HG02759 (cell line): Measurements from ENCODE around the gene HOXA5.

ENCODE experiments used
- ATAC-seq: cut with Tn5 transposase; IDR thresholded peaks from one replicate; pipeline ENCODE4 v1.9.1; 2021; ENCODE audit warnings: mild to moderate bottlenecking, moderate library complexity; ENCODE audit not compliant: unreplicated experiment

The HOXA5 gene

GRCh38 chr7:27143023-27143949 lies at the start of gene HOXA5:
TSS of gene HOXA5 (minus strand) at chr7:27143681. CDS start at chr7:27143607, 74 bp downstream.
- ATAC-seq: no peak

- no peak for ATAC-seq
Observed at GRCh38 chr7:27192546-27193334, 49.3 kb upstream of the HOXA5 start.

DNA sequence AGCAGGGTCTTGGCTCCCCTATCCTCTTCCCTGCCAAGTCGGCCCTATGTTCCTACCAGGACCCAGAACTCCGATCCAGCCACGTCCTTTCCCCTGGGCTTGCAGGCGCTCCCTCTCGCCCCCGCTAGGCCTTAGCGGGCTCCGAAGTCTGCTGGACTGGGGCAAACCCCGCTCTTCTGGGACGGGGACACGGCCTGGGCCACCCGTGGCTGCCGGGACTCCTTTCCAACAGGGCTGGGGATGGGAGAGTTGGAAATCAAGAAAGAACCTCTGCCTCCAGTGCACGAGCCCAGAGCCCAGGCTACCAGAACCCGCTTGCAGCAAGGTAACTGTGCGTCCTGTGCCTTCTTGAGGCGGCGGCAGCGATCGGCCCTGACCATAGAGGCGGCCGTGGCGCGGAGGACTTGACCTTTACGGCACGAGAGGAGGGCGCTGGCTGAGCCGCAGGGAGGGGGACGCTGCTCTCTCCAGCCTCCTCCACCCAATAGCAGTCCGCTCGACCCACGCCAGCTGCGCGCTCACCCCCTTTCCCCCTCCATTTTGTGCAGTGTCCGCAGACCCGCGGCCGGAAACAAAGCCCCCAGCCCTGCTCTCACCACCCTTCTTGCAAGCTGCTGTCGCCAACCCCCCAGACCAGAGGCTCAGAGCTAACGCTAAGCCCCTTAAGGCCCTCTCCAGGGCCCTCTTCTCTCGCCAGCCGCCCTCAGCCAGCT lies 48.5 kb upstream of the HOXA5 start:
- ATAC-seq: no peak

GRCh38 chr7:27191161-27191731 lies 47.8 kb upstream of the HOXA5 start:
- no peak for ATAC-seq

DNA sequence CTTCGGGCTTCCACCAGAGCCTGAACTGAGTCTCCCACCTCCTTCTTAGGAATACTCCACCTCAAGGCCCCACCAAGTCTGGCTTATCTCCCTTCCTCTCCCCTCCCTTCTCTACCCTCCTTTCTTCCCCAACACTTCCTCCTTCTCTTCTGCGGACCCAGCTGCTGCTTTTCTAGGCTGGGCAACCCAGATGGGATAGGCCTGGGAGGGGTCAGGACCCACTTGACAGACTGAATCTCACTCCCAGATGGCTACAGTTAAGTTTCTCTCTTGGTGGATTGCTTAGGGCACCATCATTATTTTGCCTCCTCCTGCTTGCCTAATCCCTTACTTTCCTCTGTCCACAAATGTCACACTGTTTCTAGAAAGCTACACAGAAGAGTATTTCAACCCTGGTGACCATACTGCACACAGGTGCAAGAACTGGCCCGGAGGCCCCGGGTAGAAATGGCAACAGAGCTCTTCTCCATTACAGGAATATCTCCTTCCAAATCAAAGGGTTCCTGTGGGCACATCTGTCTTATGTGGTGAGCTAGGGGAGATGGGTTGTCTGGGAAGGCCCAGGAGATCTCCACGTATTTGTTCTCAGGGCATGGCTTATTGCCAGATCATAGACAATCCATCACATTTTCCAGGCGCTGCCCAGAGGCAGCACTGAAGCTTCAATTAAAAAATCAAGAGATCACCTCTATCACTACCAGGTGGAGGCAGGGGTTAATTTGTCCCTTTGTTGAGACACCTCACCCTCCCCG lies 46.7 kb upstream of the HOXA5 start:
- ATAC-seq: no peak

DNA sequence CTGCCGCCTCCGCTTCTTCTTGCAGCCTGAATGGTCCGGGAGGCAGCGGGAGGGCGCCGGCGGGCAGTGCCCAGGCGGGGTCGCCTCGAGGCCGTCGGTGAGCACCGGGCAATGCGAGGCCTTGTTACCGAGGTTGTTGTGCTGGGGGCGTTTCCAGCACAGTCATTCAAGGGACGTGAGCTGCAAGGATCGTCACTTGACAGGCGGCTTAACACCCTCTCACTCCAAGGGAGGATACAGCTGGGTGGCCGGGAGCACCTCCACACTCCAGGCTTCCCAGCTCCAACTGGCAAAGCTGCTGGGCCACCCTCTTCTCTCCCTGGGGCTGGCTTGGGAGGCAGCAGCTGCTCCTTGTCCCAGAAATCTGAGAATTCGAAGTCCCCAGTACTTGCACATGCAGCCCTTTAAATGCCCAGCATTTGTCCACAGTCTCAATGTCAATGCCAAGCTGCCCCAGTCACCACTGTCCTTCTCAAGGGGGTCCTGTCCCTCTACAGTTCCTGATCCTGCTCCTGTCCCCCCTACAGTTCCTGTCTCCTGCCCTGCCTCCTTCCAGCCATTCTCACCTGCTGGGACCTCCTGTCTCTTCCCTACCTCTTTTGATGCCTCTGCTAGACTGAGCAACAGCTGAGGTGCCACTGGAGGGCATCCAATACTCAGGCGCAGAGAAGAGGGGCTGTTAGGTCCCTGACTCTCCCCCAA lies 46.0 kb upstream of the HOXA5 start:
- no peak for ATAC-seq

DNA sequence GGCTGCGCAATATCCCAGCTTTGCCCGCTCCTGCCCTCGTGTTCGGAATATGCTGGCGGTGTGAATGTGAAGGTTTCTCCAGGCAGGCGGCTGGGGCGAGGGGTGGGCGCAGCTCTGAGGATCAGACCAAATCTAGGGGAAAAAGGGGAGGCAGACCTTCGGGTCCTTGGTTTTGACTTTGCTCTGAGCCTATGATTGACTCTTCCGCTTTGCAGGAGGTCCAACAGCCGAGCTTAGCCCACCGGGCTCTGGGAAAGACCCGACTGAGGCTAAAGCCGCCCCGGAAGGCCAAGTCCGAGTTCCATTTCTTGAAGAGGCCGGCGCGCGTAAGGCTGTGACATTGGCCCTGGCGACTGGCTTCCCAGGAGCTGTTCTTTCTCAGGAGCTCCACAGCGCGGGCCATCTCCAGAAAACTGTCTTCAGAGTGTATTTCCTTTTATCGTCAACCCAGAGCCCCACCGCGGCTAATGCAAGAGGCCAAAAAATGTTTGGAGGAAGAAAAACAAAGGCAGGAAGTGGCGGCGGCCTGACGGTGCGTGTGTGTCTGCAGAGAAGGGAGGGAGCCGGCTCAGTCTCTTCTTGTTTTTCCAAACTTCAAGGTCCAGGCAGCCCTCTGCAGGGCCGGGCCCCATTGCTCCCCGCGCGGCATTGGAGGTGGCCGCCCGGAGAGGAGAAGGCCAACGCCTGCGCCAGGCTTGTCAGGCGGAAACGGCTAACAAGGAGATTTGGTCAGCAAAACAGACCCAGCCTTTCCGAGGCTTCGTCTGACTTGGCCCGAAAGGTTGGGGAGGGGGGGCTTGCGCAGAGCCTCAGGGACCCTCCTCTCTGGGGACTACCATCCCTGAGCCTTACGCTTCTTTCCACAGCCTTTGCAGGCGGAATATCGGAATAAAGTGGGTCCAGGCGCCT lies 45.2 kb upstream of the HOXA5 start:
- ATAC-seq: no peak

DNA sequence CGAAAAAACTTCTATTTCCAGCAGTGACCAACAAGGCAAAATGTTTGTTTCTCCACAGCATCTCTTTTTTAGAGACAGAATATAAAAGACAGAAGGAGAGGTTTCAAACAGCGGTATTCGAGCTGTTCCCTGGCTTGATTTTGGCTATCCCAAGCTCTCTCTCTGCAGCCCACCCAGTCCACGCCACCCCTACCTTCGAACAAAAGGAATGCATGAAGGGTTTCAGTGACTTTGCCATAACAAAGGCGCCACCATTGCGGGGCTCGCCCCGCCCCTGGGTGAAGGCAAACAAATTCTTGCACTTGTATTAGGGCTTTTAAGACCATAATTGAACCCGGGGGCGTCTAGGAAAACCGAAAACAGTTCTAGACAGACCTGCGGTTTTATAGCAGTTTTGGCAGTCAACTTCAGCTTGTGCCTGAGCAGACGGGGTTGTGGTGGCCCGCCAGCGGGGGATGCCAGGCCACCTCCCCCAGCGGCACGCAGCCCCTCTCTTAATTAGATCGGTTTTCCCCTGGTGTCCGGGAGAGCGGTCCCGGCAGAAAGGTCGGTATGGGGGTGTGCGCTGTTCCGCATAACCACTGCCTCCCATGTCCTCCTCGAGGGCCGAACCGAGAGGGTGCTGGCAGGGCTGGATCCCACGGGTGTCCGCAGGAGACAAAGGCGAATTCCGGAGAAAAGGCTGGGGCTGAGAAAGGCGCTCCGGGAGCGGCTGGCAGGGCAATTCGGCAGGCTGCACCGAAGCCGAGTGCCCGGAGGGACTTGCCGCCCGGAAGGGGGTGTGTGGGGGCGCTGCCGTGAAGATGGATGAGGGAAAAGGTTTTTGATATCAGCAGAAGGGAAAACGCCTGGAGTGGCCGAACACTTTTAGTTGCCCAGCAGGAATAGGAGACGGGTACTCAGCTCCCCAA lies 44.2 kb upstream of the HOXA5 start:
- no peak for ATAC-seq

GRCh38 chr7:27186668-27187474 lies 43.4 kb upstream of the HOXA5 start:
- no peak for ATAC-seq

DNA sequence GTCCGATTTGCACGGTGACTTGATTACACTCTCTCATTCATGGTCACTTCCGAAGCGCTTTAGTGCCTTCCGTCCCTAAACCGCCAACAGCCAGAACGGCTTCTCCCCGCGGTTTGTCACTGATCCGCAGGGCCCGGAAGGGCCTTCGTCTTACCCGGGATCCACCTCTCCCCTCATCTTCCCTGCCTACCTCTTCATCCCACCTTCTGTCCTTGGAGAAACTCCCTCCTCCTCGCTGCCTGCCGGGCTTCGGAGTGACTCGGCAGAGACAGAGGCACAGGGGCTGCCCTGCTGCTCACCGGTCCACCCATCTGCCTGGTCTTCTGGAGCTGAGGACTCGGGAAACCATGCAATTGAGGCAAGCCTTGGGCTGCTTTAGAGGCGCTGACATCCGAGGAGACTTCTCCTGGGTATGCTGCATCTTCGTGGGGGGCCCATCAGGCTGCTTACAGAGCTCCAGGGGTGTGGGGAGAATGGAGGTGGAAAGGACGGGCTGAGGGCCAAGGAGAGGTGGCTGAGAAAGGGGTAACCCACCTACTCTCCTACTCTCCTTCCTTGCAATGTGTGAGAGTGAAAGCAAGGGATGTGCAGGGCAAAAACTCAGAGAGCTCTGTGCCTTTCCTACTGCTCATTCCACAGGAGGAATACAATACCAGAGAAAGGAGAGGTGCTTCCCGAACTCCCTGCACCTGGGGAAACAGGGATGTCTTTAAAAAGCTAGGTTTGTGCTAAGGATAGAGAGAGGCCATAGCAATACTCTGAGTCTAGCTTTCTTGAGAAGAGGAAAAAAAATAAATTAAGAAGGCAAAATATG lies 42.6 kb upstream of the HOXA5 start:
- no peak for ATAC-seq

- no peak for ATAC-seq
Observed at GRCh38 chr7:27185013-27185853, 41.8 kb upstream of the HOXA5 start, which contains the start of gene HOXA11. TSS of gene HOXA11 (minus strand) at chr7:27185232. CDS start at chr7:27185144, 88 bp downstream.

DNA sequence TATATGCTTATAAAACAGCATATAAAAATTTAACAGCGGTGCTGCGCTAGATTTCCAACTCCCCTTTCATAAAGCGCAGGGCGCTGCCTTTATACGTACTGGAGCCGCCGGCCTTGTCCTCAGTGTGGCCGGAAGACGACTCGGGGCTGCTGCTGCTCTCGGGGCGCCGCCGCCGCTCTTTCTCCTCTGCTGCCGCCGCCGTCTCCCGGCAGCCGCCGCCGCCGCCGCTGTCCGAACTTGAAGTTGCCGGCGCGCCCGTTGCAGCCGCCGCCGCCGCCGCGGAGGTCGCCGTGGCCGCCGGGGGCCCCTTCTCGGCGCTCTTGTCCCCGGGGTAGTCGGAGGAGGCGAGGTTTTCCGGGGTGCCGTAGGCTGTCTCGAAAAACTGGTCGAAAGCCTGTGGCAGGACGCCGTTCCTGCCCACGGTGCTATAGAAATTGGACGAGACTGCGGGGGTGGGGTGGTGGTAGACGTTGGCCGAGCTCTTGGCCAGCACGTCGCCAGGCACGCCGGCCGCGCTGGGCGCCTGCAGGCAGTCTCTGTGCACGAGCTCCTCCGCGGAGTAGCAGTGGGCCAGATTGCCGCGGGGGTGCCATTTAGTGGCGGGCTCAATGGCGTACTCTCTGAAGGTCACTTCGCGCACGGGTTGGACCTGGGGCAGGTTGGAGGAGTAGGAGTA lies 41.0 kb upstream of the HOXA5 start:
- ATAC-seq: peak; percentile 48

GRCh38 chr7:27183682-27184336 lies 40.3 kb upstream of the HOXA5 start:
- no peak for ATAC-seq
